Stomach (tissue), 4 donors: ENCODE results near the gene ABCC10.

Experiments used
- POLR2A ChIP-seq, 4 donors: fragments of 450-650 bp; IDR thresholded peaks; one replicate each; pipeline ENCODE4 v1.6.1; 2016; ENCODE audit warnings: antibody characterized with exemption in 4 of 4, control low read depth in 2 of 4, mild to moderate bottlenecking in 1 of 4, moderate library complexity in 1 of 4
- TF ChIP-seq, protein P1 (sequence below), 7 experiments: fragments of 450-650 bp in 4 of 7; fragments of 200-600 bp in 3 of 7; sonication (generic) in 3 of 7; IDR thresholded peaks; one replicate each; pipeline ENCODE4 v1.5.1; 2016 to 2019; ENCODE audit warnings: antibody characterized with exemption in 7 of 7, control low read depth in 2 of 7, mild to moderate bottlenecking in 1 of 7

- TF ChIP-seq POLR2A (IDR thresholded peaks at IDR 0.05): no peak
- TF ChIP-seq, protein P1, sequence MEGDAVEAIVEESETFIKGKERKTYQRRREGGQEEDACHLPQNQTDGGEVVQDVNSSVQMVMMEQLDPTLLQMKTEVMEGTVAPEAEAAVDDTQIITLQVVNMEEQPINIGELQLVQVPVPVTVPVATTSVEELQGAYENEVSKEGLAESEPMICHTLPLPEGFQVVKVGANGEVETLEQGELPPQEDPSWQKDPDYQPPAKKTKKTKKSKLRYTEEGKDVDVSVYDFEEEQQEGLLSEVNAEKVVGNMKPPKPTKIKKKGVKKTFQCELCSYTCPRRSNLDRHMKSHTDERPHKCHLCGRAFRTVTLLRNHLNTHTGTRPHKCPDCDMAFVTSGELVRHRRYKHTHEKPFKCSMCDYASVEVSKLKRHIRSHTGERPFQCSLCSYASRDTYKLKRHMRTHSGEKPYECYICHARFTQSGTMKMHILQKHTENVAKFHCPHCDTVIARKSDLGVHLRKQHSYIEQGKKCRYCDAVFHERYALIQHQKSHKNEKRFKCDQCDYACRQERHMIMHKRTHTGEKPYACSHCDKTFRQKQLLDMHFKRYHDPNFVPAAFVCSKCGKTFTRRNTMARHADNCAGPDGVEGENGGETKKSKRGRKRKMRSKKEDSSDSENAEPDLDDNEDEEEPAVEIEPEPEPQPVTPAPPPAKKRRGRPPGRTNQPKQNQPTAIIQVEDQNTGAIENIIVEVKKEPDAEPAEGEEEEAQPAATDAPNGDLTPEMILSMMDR (IDR thresholded peaks at IDR 0.05): no peak
Observed at GRCh38 chr6:43488667-43489276, 61.4 kb downstream of the ABCC10 start.
